NOMO-1 (cell line): ENCODE data around the gene TMEM114.
"Not testable (repeated sequence)": the region's sequence is repeated elsewhere in the genome, so short reads cannot be mapped to it uniquely, and the experiment has no call there.

Experiments
- DNase-seq, 2 experiments: peaks; one replicate each; lab custom pipeline; 2025; ENCODE audit not compliant: unreplicated experiment in 2 of 2; lab: John Stamatoyannopoulos, UW

The TMEM114 gene

DNA sequence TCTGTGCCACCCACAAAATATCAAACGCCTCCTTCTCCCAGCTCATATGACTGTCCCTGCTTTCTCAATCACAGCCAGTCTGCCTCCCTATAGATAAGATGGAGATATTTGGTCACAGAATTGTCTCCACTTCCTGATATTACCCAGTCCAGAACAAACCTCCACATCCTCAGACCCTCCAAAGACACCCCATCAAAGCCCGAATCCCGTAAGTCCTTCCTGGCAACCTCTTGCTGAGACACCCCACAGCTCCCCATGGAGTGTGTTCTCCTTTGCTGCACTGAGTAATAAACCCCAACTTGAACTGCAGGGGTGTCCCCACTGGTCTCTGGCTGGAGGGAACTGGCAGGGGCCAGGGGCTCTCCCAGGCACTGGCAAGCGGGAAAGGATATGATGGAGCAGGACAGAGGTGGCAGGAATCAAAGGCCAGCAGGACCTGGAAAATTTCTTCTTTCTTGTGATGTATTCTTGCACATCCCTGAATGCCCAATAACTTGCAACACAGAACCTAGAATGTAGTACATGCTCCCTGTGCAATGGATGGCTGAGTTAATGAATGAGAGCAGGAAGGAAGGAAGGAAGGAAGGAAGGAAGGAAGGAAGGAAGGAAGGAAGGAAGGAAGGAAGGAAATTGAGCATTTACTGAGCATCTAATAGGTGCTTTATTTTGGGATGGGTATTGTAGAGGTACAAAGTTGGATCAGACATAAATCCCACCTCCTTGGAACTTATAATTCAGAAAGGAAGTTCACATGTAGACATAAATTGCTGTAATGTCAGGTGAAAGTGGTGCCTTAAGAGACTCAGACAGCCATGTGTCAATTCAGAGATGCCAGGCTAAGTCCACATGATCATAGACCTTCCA lies 13.9 kb downstream of the TMEM114 start:
- DNase-seq, result no peak

DNA sequence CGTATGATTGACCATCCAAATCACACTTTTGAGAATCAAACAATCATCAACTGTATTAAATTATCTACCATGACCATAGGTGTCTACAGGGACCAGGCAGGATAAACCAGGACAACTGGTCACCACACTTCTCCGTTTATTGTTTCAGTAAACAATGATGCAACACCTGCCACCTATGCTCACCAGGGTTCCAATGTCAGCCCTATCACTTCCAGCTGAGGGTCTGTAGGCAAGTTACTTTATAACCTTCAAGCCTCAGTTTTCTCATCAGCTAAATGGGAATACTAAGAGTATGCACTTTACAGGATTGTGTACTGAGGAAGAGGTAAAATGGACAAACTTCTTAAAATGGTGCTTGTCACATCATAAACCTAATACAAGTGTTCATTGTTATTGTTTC lies 14.9 kb downstream of the TMEM114 start:
- no peak for DNase-seq

DNA sequence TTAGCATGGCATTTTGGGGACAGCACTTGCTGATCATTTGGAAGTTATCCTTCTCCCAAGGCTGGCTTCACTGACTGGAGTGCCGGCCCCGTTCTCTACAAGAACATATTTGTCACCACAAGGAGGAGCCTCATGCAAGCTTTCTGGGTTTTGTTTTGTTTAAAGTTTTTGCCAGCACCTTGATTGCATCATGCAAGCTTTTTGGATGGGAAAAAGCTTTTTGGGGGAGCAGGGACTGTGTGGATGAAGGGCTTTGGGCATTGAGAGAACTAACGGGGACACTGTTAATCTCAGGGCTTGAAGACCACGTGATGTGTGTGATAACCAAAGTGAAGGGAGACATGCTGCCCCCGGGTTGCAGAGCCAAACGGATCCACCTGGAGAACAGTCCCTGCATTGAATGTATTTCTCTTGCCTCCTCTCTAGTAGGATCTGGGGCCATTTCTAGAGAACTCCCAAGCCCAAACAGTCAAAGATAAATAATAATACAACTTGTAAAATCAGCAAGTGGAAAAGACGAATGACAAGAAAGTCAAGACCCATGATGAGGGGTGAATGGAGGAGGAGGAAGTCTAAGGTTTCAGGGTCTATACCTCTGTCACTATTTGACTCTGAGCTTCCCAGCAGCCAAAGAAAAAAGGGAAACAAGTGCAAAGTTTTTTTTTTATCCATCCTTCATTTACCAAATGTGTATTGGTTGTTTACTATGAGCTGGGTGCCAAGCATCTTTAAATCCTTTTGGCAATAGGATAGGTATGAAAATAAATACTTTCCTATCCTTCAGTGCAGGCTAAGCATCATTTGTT lies 17.2 kb downstream of the TMEM114 start:
- DNase-seq, result peak; percentile 14 to 48

DNA sequence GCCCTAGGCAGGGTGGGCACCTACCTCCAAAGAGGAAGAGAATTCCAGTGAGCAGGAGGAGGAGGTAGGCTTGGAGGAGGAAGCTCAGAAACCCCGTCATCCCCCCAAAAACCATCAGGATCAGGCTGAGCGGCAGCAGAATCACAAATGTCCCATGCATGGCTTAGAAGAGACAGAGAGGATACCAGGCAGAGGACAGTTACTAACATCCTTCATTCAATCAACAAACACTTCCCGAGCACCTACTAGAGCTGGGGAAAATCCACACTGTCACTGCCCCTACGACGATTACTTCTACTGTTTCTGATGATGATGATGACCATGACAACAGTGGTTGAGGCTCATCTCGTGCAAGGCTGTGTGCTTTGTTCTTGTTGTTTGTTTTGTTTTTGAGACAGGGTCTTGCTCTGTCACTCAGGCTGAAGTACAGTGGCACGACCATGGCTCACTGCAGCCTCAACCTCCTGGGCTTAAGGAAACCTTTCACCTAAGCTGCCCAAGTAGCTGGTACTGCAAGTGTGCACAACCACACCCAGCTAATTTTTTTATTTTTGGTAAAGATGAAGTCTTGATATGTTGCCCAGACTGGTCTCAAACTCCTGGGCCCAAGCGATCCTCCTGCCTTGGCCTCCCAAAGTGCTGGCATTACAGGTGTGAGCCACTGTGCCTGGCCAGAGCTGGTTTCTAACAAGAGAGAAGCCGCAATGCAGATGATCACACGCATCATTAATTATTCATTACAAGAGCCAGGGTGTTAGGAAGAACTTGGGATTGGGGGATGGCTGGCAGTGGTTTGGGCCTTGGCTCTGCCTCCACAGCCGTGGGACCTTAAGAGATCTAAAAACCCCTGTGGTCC lies 18.0 kb downstream of the TMEM114 start:
- no peak for DNase-seq

DNA sequence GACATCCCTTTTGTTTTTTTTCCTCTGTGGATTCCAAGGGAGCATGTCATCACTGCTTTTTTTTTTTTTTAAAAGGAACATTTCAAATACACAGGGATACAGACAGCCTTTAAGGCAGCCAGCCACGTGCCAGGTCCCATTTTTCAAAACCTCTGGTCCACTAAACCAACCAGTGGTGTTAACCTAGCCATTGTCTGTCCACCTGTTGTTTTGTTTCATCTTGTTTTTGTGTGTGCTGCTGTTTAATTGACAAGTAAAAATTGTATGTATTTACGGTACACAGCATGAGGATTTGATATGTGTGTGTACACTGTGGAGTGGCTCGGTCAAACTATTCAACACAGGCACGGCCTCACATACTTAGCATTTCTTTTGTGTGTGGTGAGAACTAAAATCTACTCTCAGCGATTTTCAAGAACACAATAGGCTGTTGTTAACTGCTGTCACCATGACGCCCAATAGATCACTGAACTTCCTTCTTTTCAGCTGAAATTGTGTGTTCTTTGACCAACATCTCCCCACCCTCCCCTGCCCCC lies 19.2 kb downstream of the TMEM114 start:
- peak; percentile 34 to 80 for DNase-seq

DNA sequence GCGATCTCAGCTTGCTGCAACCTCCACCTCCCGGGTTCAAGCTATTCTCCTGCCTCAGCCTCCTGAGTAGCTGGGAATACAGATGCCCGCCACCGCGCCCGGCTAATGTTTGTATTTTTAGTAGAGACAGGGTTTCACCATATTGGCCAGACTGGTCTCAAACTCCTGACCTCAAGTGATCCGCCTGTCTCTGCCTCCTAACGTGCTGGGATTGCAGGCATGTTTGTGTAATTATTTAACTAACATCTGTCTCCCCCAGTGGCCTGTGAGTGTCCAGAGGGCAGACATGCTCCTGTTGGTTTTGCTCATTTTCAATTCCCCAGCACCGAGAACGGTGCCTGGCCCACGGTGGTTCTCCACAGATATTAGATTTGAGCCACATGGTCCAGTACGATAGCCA lies 19.9 kb downstream of the TMEM114 start:
- not testable (repeated sequence) for DNase-seq

DNA sequence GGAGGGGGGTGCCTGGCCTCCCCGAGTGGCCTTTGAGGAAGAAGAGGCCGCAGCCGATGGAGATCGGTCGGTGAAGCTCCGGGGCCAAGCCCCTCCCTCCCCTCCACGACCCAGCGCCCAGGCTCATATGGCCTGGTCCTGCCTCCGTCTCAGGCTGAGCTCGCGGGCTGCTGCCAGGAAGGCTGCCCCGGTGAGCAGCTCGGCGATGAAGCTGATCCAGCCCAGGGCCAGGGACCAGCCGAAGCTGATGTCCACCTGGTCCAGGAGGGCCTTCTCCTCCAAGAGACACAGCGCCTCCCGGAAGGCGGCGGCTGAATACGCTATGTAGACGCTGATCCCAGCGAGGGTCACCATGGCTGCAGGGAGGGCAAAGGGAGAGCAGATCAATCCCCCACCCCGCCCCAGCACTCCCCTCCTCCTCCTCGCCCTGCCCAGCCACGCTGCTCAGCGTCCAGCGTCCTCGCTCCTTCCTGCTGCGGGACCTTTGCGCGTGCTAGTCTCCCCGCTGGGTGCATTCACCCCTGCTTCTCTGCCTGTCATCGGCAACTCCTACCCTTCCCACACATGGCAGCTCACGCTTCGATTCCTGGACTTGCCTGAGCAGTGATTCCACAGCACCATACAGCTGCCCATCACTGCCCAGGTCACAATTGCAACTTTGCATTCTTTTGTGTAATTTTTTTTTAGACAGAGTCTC lies 20.5 kb downstream of the TMEM114 start:
- DNase-seq, result no peak

DNA sequence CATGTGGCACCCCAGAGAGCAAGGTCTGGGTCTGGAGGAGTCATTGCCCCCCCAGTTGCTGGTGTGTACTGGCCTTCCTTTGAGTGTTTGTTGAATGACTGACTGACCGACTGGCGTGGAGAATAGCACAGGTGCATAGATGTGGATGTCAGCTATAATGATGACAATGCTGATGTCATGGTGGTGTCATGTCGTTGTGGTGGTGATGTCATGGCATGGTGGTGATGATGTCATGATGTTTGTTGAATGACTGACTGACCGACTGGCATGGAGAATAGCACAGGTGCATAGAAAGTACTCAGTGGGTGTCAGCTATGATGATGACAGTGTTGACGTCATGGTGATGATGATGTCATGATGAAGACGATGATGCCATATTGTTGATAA lies 22.1 kb downstream of the TMEM114 start:
- DNase-seq, result no peak

DNA sequence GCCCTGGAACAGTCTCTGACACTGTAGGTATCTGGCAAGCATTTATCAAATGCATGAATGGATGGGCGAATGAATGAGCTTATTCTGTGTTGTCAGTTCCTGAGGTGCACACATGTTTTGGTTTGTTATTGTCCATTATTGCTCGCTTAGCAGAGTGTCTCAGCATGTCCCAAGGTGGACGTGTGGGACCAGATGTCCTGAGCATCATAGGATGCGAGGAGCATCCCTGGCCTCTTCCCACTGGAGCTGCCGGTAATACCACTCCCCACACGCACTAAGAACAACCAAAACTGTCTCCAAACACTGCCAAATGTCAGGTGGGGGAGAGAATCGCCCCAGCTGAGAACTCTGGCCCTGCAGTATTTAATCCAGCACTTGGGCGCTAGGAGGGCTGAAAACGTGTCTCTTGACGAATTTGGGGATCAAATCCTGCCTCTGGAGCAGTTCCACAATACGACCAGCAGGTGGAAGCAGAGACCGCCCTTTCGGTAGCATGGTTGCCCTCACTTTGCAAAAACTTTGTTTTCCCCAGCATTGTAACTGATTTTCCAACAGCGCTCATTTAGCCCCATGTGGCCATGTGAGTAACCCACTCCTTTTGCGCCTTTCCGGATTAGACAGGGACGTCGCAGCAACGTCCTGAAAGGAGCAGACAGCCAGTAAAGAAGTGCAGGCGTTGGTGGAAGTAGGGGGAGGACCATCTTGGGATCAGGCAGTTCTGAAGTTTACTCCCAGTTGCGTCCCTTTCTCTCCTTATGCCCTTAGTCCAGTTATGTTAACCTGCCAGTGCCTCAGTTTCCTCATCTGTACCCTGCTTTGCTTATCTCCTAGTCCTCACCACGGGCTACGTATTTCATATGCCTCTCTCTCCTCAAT lies 22.7 kb downstream of the TMEM114 start:
- peak; percentile 89 to 93 for DNase-seq

DNA sequence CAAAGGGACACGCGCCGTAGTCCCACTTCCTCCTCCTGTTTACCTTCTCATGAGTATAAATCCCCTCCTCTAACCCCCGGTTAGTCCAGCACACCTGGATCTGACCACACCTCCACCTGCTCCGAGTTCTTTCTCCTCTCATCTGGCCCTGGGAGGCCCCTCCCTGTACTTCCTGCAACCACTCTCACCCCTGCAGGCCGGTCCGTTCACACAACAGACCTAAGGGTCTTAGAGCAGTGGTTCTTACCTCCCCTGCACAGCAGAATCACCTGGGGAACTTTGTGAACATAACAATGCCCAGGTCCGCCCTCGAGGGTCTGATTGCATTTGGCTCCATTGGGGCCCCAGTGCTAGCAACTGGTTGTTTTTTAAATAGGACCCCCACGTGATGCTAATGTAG lies 24.8 kb downstream of the TMEM114 start:
- no peak for DNase-seq

DNA sequence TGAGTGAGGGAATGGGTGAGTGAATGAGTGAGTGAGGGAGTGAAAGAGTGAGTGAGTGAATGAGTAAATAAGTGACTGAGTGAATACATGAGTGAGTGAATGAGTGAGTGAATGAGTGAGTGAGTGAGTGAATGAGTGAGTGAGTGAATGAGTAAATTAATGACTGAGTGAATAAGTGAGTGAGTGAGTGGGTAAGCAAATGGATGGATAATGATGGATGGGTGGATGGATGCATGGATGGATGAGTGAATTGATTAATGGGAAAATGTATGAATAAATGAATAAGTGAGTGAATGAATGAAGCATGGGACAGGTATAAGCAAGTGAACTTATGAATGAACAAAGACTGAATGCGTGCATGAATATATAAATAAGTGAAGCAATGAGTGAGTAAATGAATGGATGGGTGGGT lies 25.4 kb downstream of the TMEM114 start:
- peak in 1 of 2 experiments; percentile 13 for DNase-seq

DNA sequence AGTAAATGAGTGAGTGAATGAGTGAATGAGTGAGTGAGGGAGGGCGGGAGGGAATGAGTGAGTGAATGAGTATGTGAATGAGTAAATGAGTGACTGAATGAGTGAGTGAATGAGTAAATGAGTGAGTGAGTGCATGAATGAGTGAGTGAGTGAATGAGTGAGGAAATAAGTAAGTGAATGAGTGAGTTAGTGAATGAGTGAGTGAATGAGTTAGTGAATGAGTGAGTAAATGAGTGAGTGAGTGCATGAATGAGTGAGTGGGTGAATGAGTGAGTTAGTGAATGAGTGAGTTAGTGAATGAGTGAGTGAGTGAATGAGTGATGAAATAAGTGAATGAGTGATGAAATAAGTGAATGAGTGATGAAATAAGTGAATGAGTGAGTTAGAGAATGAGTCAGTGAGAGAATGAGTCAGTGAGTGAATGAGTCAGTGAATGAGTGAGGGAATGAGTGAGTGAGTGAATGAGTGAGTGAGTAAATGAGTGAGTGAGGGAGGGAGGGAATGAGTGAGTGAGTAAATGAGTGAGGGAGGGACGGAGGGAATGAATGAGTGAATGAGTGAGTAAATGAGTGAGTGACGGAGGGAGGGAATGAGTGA lies 26.3 kb downstream of the TMEM114 start:
- not testable (repeated sequence) for DNase-seq

DNA sequence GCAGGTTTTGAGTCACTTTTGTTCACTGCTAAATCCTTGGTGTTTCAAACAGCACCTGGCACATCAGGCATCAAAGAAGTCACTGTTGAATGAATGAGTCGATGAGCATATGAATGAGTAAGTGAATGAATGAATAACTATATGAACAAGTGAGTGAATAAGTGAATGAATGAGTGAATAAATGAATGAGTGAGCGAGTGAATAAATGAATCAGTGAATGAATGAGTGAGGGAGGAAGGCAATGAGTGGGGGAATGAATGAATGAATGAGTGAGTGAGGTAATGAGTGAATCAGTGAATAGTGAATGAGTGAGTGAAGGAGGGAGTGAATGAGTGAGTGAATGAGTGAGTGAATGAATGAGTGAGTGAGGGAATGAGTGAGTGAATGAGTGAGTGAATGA lies 28.8 kb downstream of the TMEM114 start:
- DNase-seq, result no peak

DNA sequence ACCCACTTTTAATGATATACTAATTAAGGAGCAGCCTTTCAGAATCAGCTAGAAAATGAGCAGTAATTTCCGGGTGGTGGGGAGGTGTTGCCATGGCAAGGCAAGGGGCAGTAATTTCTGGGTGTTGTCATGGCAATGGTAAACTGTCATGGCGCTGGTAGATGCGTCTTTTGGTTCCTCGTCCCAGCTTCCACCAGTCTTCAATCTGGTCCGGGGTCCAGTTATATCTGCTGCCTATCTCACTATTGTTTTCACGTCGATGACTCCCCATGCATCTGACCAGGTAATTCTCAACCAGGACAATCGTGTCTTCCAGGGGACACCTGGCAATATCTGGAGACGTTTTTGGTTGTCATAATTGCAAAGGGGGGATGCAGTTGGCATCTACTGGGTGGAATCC lies 34.9 kb downstream of the TMEM114 start:
- DNase-seq, result no peak

DNA sequence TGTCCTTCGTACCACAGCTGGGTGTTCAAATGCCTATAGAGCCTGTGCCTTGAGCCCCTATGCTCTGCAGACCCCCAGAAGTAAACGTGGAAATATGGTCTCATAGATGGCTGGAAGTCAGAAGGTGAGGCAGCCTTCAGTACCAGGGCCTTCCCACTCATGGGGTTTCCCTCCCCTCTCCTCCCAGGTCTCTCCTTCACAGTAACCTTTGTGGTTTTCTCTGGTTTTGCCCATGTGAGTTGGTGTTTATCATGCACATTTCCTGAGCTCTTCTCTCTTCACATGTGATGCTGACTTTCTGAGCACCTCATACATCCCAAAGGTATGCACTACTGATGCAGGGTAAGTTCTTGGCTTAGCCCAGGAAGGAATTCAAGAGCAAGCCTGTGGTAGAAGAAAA lies 35.4 kb downstream of the TMEM114 start:
- DNase-seq, result no peak

DNA sequence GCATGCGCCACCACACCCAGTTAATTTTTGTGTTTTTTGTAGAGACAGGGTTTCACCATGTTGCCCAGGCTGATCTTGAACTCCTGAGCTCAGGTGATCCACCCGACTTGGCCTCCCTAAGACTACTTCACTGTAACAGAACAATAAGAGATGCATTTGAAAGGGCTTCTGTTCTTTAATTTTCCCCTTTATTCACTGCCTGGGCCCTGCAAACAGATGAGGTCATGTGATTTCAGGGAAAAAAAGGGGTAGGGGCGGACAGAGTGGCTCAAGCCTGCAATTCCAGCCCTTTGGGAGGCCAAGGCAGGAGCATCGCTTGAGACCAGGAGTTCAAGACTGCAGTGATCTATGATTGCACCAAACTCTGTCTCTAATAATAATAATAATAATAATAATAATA lies 36.3 kb downstream of the TMEM114 start:
- DNase-seq, result no peak

DNA sequence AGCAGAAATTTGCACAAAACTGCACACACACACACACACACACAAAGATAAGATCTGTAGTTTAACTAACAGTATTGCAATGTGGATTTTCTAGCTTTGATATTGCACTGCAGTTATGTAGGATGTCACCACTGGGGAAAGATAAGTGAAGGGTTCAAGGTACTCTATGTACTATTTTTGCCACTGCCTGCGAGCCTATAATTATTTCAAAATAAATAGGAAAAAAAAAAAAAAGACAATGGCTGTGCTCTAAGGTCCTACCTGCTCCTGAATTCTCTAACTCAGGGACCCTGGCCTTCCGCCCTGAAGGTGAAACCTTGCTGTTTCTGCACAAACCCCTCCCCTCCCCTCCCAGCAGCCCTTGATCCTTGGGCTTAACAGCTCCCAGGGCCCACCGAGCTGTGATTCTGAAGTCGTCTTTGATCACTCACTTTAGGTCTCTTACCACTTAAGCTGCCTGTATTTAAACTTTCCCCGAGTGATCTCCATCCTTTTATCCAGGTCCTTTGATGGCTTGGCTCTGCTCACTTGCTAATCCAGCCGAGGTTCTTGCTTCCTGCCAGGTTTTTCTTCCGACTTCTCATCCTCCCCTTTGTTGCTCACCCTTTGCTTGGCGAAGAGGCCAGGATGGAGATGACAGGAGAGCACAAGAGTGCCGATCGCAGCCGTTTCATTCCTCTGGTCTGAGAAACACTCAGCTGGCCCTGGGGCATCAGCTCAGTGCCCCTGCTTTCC lies 37.7 kb downstream of the TMEM114 start:
- DNase-seq, result no peak
